GM12878 (cell line): ENCODE measurements around the gene PRSS56.

ENCODE experiments used
- BRCA1 ChIP-seq: IDR thresholded peaks from 2 replicates; pipeline ENCODE4 v1.6.1; 2011; ENCODE audit warnings: low read depth, low read length, improper control_type of control experiment
- EP300 ChIP-seq, 2 experiments: fragments of 150-350 bp in 1 of 2; IDR thresholded peaks; 2 replicates each; pipeline ENCODE4 v1.6.1; 2011 to 2012; ENCODE audit warnings: low read depth in 2 of 2, low read length in 2 of 2, borderline replicate concordance in 1 of 2, improper control_type of control experiment in 1 of 2, inconsistent platforms in 1 of 2; ENCODE audit not compliant: control insufficient read depth in 1 of 2
- EZH2 ChIP-seq: IDR thresholded peaks from 2 replicates; pipeline ENCODE4 v1.6.1; 2012; ENCODE audit warnings: low read depth, mild to moderate bottlenecking, control low read depth, inconsistent platforms, low read length, borderline replicate concordance; ENCODE audit not compliant: control insufficient read depth
- HDAC2 ChIP-seq: fragments of 200-600 bp; sonication (generic); IDR thresholded peaks from 2 replicates; pipeline ENCODE4 v1.6.1; 2017
- NRF1 ChIP-seq: conservative IDR thresholded peaks from 2 replicates; pipeline ENCODE4 v1.6.1; 2011; ENCODE audit warnings: mild to moderate bottlenecking, low read depth, low read length, improper control_type of control experiment
- POLR2A ChIP-seq: IDR thresholded peaks from 2 replicates; pipeline ENCODE4 v1.6.1; 2011; ENCODE audit warnings: low read depth, mild to moderate bottlenecking, low read length
- POLR2AphosphoS2 ChIP-seq: IDR thresholded peaks from 2 replicates; pipeline ENCODE4 v1.6.1; 2011; ENCODE audit warnings: low read depth, mild to moderate bottlenecking, low read length, improper control_type of control experiment, moderate library complexity
- RCOR1 ChIP-seq: conservative IDR thresholded peaks from 2 replicates; pipeline ENCODE4 v1.6.1; 2012; ENCODE audit warnings: low read depth, low read length, improper control_type of control experiment
- WRNIP1 ChIP-seq: IDR thresholded peaks from 2 replicates; pipeline ENCODE4 v1.6.1; 2011; ENCODE audit warnings: low read depth, low read length, improper control_type of control experiment, borderline replicate concordance
- TF ChIP-seq, protein P1 (sequence below): fragments of 450-650 bp; IDR thresholded peaks from 2 replicates; pipeline ENCODE4 v1.6.1; 2017; ENCODE audit warnings: antibody characterized with exemption, mild to moderate bottlenecking, moderate library complexity
- TF ChIP-seq, protein P2 (sequence below): fragments of 450-650 bp; formaldehyde crosslinking; IDR thresholded peaks from 2 replicates; pipeline ENCODE4 v1.5.0; 2022; ENCODE audit warnings: mild to moderate bottlenecking, missing genetic modification characterization
- TF ChIP-seq, protein P3 (sequence below): IDR thresholded peaks from 2 replicates; pipeline ENCODE4 v1.6.1; 2012; ENCODE audit warnings: low read depth, low read length, improper control_type of control experiment
- TF ChIP-seq, protein P4 (sequence below): IDR thresholded peaks from 2 replicates; pipeline ENCODE4 v1.6.1; 2011; ENCODE audit warnings: low read depth, mild to moderate bottlenecking, low read length, moderate library complexity, borderline replicate concordance; ENCODE audit errors: extremely low read depth

DNA sequence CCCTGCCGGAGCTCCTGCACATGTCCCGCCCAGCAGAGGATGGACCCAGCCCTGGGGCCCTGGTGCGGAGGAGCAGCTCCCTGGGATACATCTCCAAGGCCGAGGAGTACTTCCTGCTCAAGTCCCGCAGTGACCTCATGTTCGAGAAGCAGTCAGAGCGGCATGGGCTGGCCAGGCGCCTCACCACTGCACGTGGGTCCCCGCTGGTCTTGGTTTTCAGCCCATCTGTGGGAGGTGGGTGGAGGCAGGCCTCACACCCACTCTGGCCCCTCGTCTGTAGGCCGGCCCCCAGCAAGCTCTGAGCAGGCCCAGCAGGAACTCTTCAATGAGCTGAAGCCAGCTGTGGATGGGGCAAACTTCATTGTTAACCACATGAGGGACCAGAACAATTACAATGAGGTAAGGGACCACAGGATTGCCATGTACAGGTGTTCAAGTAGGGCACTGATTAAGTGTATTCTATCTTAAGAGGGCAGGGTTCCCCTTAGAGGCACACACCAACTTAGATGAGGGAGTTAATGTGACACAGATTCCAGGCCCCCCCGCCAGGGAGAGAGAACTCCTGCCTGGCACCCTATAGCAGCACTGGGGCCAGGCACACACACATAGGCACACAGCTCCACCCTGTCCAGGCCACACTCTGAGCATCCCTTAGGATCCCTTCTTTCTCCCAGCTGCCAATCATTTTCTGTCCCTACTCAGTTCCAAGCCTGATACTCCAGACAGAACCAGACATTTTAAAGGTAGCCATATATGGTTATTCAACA is 13.9 kb downstream of the PRSS56 start:
- no peak for TF ChIP-seq RCOR1
- TF ChIP-seq, protein P1, sequence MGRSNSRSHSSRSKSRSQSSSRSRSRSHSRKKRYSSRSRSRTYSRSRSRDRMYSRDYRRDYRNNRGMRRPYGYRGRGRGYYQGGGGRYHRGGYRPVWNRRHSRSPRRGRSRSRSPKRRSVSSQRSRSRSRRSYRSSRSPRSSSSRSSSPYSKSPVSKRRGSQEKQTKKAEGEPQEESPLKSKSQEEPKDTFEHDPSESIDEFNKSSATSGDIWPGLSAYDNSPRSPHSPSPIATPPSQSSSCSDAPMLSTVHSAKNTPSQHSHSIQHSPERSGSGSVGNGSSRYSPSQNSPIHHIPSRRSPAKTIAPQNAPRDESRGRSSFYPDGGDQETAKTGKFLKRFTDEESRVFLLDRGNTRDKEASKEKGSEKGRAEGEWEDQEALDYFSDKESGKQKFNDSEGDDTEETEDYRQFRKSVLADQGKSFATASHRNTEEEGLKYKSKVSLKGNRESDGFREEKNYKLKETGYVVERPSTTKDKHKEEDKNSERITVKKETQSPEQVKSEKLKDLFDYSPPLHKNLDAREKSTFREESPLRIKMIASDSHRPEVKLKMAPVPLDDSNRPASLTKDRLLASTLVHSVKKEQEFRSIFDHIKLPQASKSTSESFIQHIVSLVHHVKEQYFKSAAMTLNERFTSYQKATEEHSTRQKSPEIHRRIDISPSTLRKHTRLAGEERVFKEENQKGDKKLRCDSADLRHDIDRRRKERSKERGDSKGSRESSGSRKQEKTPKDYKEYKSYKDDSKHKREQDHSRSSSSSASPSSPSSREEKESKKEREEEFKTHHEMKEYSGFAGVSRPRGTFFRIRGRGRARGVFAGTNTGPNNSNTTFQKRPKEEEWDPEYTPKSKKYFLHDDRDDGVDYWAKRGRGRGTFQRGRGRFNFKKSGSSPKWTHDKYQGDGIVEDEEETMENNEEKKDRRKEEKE, result no peak
- TF ChIP-seq POLR2AphosphoS2, result no peak
- no peak for TF ChIP-seq WRNIP1
- no peak for TF ChIP-seq HDAC2
- no peak for TF ChIP-seq BRCA1
- TF ChIP-seq, protein P2, sequence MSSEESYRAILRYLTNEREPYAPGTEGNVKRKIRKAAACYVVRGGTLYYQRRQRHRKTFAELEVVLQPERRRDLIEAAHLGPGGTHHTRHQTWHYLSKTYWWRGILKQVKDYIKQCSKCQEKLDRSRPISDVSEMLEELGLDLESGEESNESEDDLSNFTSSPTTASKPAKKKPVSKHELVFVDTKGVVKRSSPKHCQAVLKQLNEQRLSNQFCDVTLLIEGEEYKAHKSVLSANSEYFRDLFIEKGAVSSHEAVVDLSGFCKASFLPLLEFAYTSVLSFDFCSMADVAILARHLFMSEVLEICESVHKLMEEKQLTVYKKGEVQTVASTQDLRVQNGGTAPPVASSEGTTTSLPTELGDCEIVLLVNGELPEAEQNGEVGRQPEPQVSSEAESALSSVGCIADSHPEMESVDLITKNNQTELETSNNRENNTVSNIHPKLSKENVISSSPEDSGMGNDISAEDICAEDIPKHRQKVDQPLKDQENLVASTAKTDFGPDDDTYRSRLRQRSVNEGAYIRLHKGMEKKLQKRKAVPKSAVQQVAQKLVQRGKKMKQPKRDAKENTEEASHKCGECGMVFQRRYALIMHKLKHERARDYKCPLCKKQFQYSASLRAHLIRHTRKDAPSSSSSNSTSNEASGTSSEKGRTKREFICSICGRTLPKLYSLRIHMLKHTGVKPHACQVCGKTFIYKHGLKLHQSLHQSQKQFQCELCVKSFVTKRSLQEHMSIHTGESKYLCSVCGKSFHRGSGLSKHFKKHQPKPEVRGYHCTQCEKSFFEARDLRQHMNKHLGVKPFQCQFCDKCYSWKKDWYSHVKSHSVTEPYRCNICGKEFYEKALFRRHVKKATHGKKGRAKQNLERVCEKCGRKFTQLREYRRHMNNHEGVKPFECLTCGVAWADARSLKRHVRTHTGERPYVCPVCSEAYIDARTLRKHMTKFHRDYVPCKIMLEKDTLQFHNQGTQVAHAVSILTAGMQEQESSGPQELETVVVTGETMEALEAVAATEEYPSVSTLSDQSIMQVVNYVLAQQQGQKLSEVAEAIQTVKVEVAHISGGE (CRISPR knock-in tag), result no peak
- TF ChIP-seq EP300 (IDR thresholded peaks at IDR 0.05; ENCODE audit: borderline replicate concordance in 1 of 2, control insufficient read depth in 1 of 2, low read depth in 2 of 2, low read length in 2 of 2), result no peak
- TF ChIP-seq, protein P3, sequence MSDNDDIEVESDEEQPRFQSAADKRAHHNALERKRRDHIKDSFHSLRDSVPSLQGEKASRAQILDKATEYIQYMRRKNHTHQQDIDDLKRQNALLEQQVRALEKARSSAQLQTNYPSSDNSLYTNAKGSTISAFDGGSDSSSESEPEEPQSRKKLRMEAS, result no peak
- no peak for TF ChIP-seq POLR2A
- no peak for TF ChIP-seq NRF1
- TF ChIP-seq, protein P4, sequence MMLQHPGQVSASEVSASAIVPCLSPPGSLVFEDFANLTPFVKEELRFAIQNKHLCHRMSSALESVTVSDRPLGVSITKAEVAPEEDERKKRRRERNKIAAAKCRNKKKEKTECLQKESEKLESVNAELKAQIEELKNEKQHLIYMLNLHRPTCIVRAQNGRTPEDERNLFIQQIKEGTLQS, result no peak
- no peak for TF ChIP-seq EZH2
